ENCODE measurements around the gene CDHR4. TPM values are rescaled to one million over a fixed set of nuclear protein-coding genes. Genes with fewer than 3 reads are reported as not detected.

CDHR4 gene
- total and polyA plus RNA-seq, 2 of the 8 experiments (the other 6 are each of a cell fraction or from before 2014, with no cell fraction given): 0.50 to 0.60 TPM

- TF ChIP-seq TAF7 (optimal IDR thresholded peaks at IDR 0.05; ENCODE audit: borderline replicate concordance, low read depth, low read length) (no peak), KDM1A (IDR thresholded peaks at IDR 0.05; ENCODE audit: borderline replicate concordance, low read length) (no peak), ZNF274 (IDR thresholded peaks at IDR 0.05; ENCODE audit: borderline replicate concordance, extremely low read depth, low read length) (no peak), SRF (IDR thresholded peaks at IDR 0.05; ENCODE audit: low read depth, low read length) (no peak), GTF2F1 (IDR thresholded peaks at IDR 0.05; ENCODE audit: borderline replicate concordance, low read depth, low read length) (no peak), TEAD4 (IDR thresholded peaks at IDR 0.05; ENCODE audit: low read depth, low read length) (no peak), YY1 (IDR thresholded peaks at IDR 0.05; ENCODE audit: low read depth, low read length) (no peak), POU5F1 (IDR thresholded peaks at IDR 0.05; ENCODE audit: low read depth, low read length) (no peak), GABPA (IDR thresholded peaks at IDR 0.05; ENCODE audit: borderline replicate concordance, insufficient read depth, low read length) (no peak)
Observed at GRCh38 chr3:49780080-49780974, 19.3 kb downstream of the CDHR4 start (continued).
